ENCODE results near the gene ITGB1. TPM values are rescaled to one million over a fixed set of nuclear protein-coding genes. Genes with fewer than 3 reads are reported as not detected.
A peak's percentile ranks its signal among the peaks of the same experiment; 100 is the strongest.

ITGB1 gene
- total and polyA plus RNA-seq, 5 experiments from 2014 or later, result 26.1 to 107 (median 34.2) TPM

GRCh38 chr10:32959006-32959920, 1.2 kb upstream of the ITGB1 start:
- Mint-ChIP-seq H3K9me3 (no peaks in the 10 kb centered on the region), H3K4me3 (peak overlapping the region; percentile 82 to 95 (median 90)), H3K36me3 (no peaks in the 10 kb centered on the region), H3K4me1 (peaks cover 11 to 64% (median 29%) of the 10 kb centered on the region in 4 donors), H3K27me3 (no peaks in the 10 kb centered on the region), H3K27ac (peak overlapping the region; percentile 83 to 95 (median 92))
- ATAC-seq (no peak), DNase-seq (no peak)
- POLR2A ChIA-PET, result interaction anchor here (1.0 to 1.6 kb wide), 2 partner anchors 16 to 21 kb away, joined by 3 to 9 read pairs; no protein-coding TSS in a partner anchor

GRCh38 chr10:32957341-32958084, 517 bp downstream of the ITGB1 start:
- Mint-ChIP-seq H3K4me3 (peak overlapping the region; percentile 73 to 89 (median 83)), H3K27ac (peak overlapping the region in 9 of 10 donors; percentile 12 to 89 (median 83)), H3K36me3 (no peaks in the 10 kb centered on the region), H3K9me3 (no peaks in the 10 kb centered on the region), H3K27me3 (no peaks in the 10 kb centered on the region), H3K4me1 (peaks cover 17 to 75% (median 44%) of the 10 kb centered on the region in 4 donors)
- ATAC-seq, result peak; percentile 28 to 36
- peak in 8 of 10 donors; percentile 15 to 63 (median 37) for DNase-seq
- POLR2A ChIA-PET, result interaction anchor here (1.6 to 1.8 kb wide), 3 partner anchors 23 to 579 kb away, joined by 4 to 14 read pairs (median 7); partner anchors contain the start of gene CCDC7

GRCh38 chr10:32956365-32957197, 1.4 kb downstream of the ITGB1 start:
- H3K36me3 Mint-ChIP-seq, result no peaks in the 10 kb centered on the region
- H3K4me1 Mint-ChIP-seq, result peaks cover 18 to 80% (median 50%) of the 10 kb centered on the region in 4 donors
- ATAC-seq (no peak), DNase-seq (no peak)
- H3K27ac Mint-ChIP-seq, result peak overlapping the region in 8 of 10 donors; percentile 12 to 89 (median 83)
- H3K27me3 Mint-ChIP-seq, result no peaks in the 10 kb centered on the region
- no peaks in the 10 kb centered on the region for H3K9me3 Mint-ChIP-seq
- H3K4me3 Mint-ChIP-seq, result peak overlapping the region; percentile 73 to 89 (median 83)
- POLR2A ChIA-PET, result interaction anchor here (1.3 to 1.8 kb wide), 4 partner anchors 24 to 611 kb away, joined by 3 to 14 read pairs (median 6); partner anchors contain the start of gene CCDC7

GRCh38 chr10:32955790-32956189, 2.2 kb downstream of the ITGB1 start:
- DNase-seq, result no peak
- Mint-ChIP-seq H3K4me1 (peaks cover 21 to 81% (median 57%) of the 10 kb centered on the region in 4 donors), H3K36me3 (no peaks in the 10 kb centered on the region), H3K27ac (peak overlapping the region in 3 of 10 donors; percentile 7 to 60 (median 38)), H3K4me3 (peak overlapping the region in 8 of 10 donors; percentile 6 to 85 (median 76)), H3K9me3 (no peaks in the 10 kb centered on the region), H3K27me3 (no peaks in the 10 kb centered on the region)
- POLR2A ChIA-PET, result interaction anchor here (1.3 kb wide), 1 partner anchor 610 kb away, joined by 3 read pairs; no protein-coding TSS in a partner anchor
- no peak for ATAC-seq

GRCh38 chr10:32955299-32955772, 2.7 kb downstream of the ITGB1 start:
- ATAC-seq (no peak), DNase-seq (no peak)
- POLR2A ChIA-PET, result no interaction called here
- Mint-ChIP-seq H3K4me3 (peak overlapping the region; percentile 0 to 85 (median 38)), H3K9me3 (no peaks in the 10 kb centered on the region), H3K27me3 (no peaks in the 10 kb centered on the region), H3K27ac (peak overlapping the region in 5 of 10 donors; percentile 11 to 63 (median 21)), H3K36me3 (no peaks in the 10 kb centered on the region), H3K4me1 (peaks cover 23 to 82% (median 61%) of the 10 kb centered on the region in 4 donors)

- H3K4me1 Mint-ChIP-seq, result peaks cover 23 to 82% (median 63%) of the 10 kb centered on the region in 4 donors
- no peak for ATAC-seq
- H3K27ac Mint-ChIP-seq, result peak overlapping the region in 4 of 10 donors; percentile 8 to 63 (median 40)
- no peaks in the 10 kb centered on the region for H3K27me3 Mint-ChIP-seq
- H3K9me3 Mint-ChIP-seq, result no peaks in the 10 kb centered on the region
- H3K4me3 Mint-ChIP-seq, result peak overlapping the region in 9 of 10 donors; percentile 0 to 85 (median 47)
- H3K36me3 Mint-ChIP-seq, result no peaks in the 10 kb centered on the region
- DNase-seq, result no peak
- POLR2A ChIA-PET, result interaction anchor here (0.7 kb wide), 1 partner anchor 151 kb away, joined by 4 read pairs; no protein-coding TSS in a partner anchor
Observed at GRCh38 chr10:32954545-32955298, 3.3 kb downstream of the ITGB1 start.

GRCh38 chr10:32954080-32954479, 4.0 kb downstream of the ITGB1 start:
- Mint-ChIP-seq H3K27ac (peak overlapping the region in 7 of 10 donors; percentile 10 to 74 (median 53)), H3K9me3 (no peaks in the 10 kb centered on the region), H3K4me3 (peak overlapping the region in 9 of 10 donors; percentile 4 to 85 (median 57)), H3K36me3 (no peaks in the 10 kb centered on the region), H3K27me3 (no peaks in the 10 kb centered on the region), H3K4me1 (peaks cover 24 to 80% (median 64%) of the 10 kb centered on the region in 4 donors)
- DNase-seq (no peak), ATAC-seq (no peak)
- POLR2A ChIA-PET, result interaction anchor here (0.7 kb wide), 1 partner anchor 152 kb away, joined by 4 read pairs; no protein-coding TSS in a partner anchor

- Mint-ChIP-seq H3K27ac (peak overlapping the region in 6 of 10 donors; percentile 17 to 74 (median 46)), H3K27me3 (no peaks in the 10 kb centered on the region), H3K4me1 (peaks cover 23 to 80% (median 66%) of the 10 kb centered on the region in 4 donors), H3K36me3 (no peaks in the 10 kb centered on the region), H3K4me3 (peak overlapping the region in 6 of 10 donors; percentile 4 to 85 (median 58)), H3K9me3 (no peaks in the 10 kb centered on the region)
- ATAC-seq (no peak), DNase-seq (no peak)
- POLR2A ChIA-PET, result no interaction called here
Observed at GRCh38 chr10:32953277-32953927, 4.6 kb downstream of the ITGB1 start.

GRCh38 chr10:32952541-32953276, 5.3 kb downstream of the ITGB1 start:
- ATAC-seq (no peak), DNase-seq (no peak)
- Mint-ChIP-seq H3K4me1 (peaks cover 26 to 86% (median 70%) of the 10 kb centered on the region in 4 donors), H3K9me3 (no peaks in the 10 kb centered on the region), H3K27me3 (no peaks in the 10 kb centered on the region), H3K4me3 (peak overlapping the region in 2 of 10 donors; percentile 40 to 85), H3K27ac (peak overlapping the region in 4 of 10 donors; percentile 6 to 60 (median 18)), H3K36me3 (no peaks in the 10 kb centered on the region)
- POLR2A ChIA-PET, result no interaction called here

GRCh38 chr10:32952094-32952493, 5.9 kb downstream of the ITGB1 start:
- H3K9me3 Mint-ChIP-seq, result no peaks in the 10 kb centered on the region
- peaks cover 26 to 91% (median 70%) of the 10 kb centered on the region in 4 donors for H3K4me1 Mint-ChIP-seq
- peak overlapping the region in 1 of 10 donors; percentile 60 for H3K27ac Mint-ChIP-seq
- ATAC-seq (no peak), DNase-seq (no peak)
- POLR2A ChIA-PET, result no interaction called here
- H3K36me3 Mint-ChIP-seq, result no peaks in the 10 kb centered on the region
- H3K4me3 Mint-ChIP-seq, result peak overlapping the region in 1 of 10 donors; percentile 1
- H3K27me3 Mint-ChIP-seq, result no peaks in the 10 kb centered on the region
